Stimulated activated CD8-positive, alpha-beta memory T cell treated with anti-CD3 and anti-CD28 coated beads, Interleukin-7, amount 100 ng/mL, for 24 hours (primary cell): ENCODE measurements around the gene ADCY9.
"Not testable (repeated sequence)": the region's sequence is repeated elsewhere in the genome, so short reads cannot be mapped to it uniquely, and the experiment has no call there.

Experiments
- DNase-seq: peaks from one replicate; pipeline ENCODE4 v3.0.0-alpha.2; 2020; ENCODE audit warnings: low read depth

Gene ADCY9

DNA sequence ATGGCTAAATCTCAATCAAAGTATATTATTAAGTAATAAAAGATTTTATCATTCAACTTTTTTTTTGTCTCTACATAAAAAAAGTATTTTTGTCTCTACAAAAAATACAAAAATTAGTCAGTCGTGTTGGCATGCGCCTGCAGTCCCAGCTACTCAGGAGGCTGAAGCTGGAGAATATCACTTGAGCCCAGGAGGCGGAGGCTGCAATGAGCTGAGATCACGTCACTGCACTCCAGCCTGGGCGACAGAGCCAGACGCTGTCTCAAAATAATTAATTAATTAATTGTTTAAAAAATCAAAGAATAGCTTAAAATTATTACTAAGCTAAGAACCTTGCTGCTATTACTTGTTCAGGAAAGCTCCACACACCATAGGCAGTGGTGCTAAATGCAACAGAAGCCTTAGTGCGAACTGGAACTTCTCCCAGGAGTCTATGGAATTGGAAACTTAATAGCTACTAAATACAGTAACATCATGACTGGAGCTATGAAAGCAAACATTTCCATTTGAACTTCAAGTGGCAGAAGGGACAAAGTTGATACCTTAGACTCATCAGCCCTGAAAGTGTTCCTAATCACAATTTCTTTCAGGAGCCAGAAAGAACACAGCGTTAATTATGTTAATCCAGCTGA is 22.6 kb downstream of the ADCY9 start:
- no peak for DNase-seq

DNA sequence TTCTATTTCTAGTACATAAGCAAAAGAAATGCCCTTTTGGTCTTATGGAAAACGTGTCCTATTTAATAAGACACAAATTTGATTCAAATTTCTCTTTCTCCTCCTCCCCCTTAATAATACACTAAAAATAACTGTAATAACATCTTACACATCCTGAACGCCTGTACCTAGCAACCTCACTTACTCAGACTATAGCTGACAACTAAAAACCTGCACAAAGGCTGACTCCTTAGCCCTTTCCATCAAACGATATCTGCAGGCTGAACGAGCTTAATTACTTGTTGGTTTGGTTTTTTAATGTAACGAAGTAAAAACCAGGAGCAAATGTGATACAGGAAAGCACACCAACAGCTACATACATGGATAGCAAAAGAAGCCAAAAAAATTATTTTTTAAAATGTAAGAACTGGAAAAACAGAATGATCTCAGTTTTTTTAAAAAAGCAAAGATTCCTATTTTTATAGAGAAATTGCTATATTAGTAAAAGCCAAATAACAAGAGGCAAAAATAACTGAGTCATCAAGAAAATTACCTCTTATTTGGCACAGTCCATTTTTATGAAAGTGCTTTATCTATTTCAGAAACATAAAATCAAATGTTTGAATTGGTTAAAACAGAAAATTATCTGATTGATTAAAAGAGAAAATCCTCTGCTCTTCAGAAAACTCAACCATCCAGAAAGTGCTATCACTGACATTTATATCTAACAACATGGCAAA is 23.5 kb downstream of the ADCY9 start:
- no peak for DNase-seq

DNA sequence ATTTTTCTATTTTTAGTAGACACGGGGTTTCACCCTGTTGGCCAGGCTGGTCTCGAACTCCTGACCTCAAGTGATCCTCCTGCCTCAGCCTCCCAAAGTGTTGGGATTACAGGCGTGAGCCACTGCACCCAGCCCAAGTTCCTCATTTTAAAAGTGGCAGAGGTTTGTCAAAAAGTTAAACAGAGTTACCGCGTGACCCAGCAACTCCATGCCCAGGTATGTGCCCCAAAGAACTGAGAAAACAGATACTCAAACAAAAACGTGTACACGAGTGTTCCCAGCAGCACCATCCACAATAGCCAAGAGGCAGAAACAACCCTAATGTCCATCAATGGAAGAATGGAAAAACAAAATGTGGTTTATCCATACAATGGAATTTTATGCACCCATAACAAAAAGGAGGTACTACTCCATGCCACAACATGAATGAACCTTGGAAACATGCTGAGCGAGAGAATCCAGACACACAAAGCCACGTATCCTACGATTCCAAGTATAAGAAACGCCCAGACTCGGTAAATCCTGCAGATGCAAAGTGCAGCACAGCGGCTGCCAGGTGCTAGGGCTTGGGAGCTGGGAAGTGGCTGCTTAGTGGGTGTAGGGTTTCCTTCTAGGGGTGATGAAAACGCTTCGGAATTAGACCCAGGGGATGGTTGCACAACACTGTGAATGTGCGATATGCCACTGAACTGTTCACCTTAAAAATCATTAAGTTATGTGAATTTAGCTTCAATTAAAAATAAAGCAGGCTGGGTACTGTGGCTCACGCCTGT is 24.8 kb downstream of the ADCY9 start:
- no peak for DNase-seq

DNA sequence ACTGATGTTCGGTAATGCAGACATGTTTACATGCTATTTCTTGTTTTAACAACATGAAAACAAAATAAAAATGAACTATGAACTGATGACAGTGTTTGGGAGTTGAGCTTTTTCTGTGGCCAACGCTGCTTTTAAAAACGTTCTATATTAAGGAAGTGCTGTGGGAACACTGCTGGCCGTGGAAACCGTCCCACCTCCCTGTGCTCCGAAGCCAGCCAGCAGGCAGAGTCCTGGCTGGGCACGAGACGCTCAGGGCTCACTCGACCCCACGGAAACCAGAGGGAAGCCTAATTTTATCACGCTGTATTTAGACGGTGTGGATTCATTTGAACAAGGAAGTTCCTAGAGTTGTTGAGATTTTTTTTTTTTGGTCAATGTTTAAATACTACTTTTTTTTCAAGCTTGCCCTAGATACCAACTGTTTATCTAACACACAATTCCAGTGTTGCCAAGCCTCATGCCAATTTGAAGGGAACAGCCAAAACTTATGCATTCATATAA is 25.8 kb downstream of the ADCY9 start:
- DNase-seq, result no peak

DNA sequence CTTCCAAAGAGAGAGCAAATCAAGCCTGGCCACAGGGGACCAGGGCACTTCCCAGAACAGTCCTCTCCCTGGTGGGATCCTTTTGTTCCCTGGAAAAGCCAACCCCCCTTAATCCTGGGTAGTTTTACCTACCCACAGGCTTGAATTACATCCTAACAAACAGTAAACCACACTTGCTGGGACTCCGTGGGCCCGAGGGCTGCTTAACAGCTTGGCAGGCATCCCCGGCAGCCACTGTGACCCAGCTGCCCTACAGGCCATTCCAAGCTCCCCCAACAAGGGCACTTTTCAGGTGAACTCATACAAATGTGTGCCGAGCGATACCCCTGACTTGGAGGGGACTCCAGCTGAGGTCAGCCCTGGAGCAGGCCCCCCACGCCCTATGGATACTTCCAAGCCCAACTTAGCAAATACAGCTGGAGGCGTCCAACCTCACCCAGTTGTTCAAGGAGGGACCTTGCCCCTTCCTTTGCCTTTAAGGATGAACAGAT is 26.4 kb downstream of the ADCY9 start:
- DNase-seq, result no peak

DNA sequence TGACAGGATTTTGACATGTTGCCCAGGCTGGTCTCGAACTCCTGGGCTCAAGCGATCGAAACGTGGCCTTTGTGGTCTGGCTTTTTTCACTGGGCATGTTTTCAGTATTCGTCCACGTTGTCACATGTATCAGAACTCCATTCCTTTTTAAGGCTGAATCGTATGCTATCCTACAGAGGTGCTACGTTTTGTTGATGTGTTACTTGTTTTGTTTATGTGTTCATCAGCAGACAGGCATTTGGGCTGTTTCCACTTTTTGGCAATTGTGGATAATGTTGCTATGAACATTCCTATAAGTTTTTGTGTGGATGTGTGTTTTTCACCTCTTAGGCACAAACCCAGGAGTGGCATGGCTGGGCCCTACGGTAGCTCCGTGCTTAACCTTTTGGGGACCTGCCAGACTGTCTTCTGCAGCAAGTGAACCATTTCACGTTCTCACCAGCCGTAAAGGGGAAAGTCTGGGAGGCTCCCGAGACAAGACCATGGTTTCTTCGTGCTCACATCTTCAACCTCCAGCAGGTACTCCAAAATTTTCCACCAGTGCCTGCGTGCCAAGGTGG is 26.9 kb downstream of the ADCY9 start:
- DNase-seq, result no peak

DNA sequence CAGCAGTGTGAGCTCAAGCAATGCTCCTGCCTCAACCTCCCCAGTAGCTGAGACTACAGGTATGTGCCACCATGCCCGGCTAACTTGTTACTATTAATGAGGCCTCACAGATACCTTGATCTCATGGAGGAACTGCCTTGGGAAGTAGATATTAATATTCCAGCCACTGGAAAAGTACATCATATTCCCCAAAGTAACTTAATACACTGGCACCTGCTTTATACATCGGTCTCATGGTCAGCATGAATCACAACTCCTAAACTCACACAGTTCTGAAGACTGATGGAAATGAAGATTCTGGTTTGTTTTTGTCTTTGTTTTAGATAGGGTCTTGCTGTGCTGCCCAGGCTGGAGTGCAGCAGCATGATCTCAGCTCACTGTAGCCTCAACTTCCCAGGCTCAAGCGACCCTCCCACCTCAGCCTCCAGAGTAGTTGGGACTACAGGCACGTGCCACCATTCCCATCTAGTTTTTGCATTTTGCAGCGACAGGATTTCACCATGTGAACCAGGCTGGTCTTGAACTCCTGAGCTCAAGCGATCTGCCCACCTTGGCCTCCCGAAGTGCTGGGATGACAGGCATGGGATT is 28.2 kb downstream of the ADCY9 start:
- DNase-seq, result no peak

DNA sequence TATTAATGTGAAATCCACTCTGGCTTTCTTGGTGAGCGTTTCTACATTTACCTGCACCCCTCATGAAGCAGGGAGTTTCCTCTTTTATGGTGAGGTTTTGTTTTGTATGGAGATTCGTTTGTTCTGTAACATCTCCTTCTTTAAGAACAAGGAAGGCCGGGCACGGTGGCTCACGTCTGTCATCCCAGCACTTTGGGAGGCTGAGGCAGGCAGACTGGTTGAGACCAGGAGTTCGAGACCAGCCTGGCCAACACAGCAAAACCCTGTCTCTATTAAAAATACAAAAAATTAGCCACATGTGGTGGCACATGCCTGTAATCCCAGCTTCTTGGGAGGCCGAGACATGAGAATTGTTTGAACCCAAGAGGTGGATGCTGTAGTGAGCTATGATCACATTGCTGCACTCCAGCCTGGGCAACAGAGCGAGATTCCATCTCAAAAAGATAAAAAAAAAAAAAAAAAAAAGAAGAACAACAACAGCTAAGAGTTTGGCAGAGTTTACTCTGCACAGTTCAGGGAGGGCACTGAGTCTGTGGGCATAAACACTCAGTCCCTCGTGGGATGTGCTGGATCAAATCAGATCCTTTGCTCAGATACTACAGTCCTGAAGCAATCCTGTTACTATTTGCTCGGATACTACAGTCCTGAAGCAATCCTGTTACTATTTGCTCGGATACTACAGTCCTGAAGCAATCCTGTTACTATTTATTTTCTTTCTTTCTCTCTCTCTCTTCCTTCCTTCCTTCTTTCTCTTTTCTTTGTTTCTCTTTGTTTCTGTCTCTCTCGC is 28.9 kb downstream of the ADCY9 start:
- DNase-seq, result no peak

DNA sequence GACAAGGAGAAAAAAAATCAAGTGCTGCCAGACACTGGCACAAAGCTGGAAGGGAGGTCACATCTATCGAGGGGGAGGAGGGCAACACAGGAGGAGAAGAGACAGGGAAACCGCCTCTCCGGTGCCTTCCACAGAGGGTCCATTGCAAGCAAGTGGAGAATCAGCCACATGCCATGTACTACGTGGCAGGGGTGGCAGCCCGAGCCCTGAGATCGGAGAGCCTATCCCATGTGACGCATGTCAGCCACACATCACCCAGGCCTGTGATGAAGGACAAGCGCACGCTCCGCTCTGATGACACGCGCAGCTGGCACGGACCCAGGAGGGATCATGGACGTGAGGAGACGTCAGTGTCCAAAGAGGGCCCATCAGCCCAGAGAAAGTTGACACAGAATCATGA is 30.1 kb downstream of the ADCY9 start:
- DNase-seq, result no peak

DNA sequence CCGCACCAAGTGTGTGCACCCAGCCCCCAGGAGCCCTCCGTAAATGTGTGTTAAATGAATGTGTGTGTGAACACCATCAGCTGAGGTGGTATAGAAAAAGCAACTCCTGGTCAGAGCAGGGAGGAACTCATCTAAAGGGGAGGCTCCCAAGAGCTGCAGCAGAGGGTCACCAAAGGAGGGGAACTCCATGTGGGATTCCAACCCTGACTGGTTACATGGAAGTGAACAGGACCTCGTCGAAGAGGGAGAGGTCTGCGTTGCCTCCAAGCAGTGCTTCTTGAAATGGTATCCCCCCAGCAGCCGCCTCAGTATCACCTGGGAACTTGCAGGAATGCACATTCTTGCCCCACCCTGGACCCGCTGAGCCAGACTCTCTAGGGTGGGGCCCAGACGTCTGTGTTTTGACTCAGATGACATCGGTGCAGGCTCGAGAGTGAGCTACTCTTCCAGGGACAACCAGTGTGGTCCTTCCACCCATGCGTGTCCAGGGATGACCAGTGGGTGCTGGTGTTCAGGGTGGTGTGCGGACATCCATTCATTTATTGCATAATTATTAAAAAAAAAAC is 30.8 kb downstream of the ADCY9 start:
- DNase-seq, result no peak

DNA sequence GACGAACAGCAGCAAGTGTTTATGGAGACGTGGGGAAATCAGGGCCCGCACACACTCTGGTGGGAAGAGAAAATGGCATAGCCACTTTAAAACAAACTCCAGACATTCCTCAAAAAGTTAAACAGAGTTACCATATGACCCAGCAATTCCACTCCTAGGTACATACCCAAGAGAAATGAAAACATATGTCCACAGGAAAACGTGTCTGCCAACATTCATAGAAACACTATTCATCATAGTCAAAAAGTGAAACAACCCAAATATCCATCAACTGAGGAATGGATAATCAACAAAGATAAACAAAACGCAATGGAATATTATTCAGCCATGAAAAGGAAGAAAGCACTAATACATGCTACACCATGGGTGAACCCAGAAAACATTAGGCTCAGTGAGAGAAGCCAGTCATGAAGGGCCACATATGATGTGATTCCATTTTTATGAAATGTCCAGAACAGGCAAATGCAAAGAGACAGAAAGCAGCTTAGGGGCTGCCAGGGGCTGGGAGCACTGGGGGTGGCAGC is 32.8 kb downstream of the ADCY9 start:
- no peak for DNase-seq

DNA sequence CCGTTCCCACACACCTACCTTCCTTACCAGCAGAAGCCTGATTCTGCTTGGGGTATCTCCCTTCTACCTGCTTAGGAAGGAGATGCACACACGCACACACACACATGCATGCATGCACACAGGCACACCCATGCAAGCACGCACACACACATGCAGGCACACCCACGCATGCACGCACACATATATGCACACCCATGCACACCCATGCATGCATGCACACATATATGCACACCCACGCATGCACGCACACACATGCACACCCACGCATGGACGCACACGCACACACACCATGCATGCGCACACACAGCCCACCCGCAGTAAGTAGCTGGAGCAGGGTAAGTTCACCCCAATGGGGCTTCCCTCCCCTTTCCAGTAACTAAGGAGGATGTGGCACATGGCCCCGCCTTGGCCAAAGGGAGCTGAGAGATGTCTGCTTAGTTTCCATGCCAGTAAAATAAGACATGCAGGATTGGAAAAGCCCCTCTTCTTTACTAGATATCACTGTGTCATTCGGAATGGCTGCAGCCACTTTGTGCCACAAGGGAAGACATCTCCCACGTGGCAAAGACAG is 33.7 kb downstream of the ADCY9 start:
- DNase-seq, result no peak

DNA sequence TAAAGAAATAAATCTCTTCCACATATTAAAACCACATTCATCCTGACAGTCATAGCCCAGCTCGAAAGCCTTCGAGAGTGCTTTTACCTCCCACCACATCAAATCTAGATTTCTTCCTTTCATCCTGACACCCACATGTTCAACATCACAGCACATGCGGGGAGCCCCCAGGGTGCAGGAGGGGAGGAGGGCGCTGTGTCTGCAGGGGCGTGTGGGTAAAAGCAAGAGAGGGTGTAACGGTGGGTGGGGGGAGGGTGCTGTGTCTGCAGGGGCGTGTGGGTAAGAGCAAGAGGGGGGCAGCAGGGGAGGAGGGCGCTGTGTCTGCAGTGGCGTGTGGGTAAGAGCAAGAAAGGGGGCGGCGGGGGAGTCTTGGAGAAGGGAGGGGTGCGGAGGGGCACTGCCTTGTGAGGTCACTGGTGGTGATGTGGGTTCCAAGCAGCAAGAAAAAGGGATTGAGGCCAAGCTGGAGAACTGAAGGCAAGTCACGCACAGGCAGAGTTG is 34.7 kb downstream of the ADCY9 start:
- DNase-seq, result no peak

DNA sequence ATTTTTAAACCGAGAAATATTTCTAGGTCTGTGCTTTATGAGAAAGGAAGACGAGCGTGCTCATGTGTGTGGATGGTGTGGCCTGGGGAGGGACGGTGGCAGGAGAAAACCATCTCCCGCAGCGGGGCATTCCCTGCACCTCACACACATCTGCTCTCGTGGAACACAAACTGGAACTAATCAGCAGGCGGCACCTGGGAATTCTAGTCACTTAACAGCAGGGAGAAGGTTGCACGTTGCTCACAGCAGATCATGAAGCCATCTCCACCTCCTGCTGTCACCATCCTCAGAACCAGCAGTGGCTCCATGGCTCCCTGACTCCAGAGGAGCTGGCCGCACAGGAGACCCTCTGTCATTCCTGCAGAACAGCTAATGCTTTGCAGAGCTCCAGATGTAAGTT is 35.2 kb downstream of the ADCY9 start:
- DNase-seq, result no peak

DNA sequence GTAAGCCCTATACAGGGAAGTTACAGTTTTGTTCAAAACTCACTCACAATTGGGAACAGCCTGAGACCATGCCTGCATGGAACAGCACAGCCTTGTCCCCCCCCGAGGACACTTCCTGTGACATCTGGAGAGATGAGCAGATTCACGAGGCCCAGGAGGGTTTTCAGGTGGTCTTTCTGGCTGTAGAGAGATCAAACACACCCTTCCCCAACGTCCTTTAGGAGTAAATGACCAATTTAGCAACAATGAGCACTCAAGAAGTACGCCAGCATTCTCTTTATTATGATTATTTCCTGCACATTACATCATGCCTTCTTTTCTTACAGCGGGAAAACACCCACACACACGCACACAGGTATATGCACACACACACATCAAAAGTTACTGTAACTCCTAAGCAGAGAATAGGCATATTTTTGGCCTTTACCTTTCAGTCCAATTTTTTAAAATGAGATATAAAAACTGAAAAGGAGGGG is 39.0 kb downstream of the ADCY9 start:
- no peak for DNase-seq

DNA sequence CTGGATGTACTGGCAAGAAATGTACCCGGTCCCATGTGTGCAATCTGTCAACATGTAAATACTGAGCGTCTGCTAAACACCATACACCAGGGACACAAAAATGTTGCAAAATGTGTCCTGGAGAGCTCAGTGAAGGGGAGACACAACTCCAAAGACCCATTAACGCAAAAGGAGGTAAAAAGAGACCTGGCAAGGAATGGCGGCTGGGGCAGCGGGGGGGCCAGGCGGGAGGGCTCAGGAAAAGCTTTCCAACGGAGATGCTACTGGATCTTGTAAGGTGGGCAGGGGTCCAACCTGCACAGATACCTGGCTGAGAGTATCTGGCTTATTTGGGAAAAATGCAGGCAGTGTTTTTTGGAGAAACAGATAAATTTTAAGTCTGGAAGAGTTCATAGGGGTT is 40.7 kb downstream of the ADCY9 start:
- DNase-seq, result no peak

DNA sequence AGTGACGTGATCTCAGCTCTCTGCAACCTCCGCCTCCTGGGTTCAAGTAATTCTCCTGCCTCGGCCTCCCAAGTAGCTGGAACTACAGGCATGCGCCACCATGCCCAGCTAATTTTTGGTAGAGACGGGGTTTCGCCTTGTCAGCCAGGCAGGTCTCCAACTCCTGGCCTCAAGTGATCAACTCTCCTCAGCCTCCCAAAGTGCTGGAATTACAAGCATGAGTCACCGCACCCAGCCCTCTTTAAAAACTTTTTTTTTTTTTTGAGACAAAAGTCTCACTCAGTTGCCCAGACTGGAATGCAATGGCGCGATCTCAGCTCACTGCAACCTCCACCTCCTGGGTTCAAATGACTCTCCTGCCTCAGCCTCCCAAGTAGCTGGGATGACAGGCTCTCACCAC is 43.1 kb downstream of the ADCY9 start:
- DNase-seq, result not testable (repeated sequence)

DNA sequence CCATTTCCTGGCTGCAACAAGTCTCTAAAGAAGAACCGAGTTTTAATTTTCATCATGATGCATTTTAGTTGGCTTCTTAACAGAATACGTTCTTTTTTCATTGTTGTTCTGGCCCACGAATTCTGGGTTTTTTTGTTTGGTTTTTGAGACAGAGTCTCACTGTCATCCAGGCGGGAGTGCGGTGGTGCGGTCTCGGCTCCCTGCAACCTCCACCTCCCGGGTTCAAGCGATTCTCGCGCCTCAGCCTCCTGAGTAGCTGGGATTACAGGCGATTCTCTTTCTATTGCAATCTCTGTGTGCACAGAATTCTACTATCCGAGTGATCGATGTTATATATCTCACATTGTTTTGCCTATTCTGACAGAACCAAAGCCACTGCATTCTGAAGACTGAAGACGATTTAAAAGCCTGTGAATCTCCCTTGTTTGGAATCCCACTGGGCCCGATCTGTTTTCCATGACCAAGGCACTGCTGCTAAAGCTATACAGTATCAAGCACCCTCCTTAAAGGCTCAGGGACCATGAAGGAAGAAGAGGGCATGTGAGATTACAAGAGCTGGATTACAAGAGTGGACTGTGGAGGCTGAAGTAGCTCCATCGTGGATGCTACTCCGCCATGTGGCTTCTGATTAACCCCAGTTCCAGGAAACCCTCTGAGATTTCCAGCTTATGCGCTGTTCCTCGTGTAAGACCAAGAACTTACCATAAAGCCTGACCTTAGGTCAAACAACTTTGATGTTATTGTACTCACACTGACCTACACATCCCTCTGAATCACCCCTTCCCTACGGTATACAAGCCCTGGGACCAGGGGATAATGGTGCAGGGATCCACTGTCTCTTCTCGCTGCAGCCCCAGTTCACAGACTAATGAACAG is 44.3 kb downstream of the ADCY9 start:
- DNase-seq, result no peak

DNA sequence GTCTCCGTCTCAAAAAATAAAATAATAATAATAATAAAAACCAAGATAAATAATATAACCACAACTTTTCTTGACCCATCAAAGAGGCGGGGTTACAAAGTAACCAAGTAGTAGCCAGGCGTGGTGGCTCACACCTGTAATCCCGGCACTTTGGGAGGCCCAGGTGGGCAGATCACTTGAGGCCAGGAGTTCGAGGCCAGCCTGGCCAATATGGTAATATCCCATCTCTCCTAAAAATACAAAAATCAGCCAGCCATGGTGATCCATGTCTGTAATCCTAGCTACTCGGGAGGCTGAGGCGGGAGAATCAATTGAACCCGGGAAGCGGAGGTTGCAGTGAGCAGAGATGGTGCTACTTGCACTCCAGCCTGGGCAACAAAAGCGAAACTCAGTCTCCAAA is 45.3 kb downstream of the ADCY9 start:
- no peak for DNase-seq
